Posterior vena cava (tissue), 2 donors: Measurements from ENCODE around the gene TAP2. TPM values are rescaled to one million over a fixed set of nuclear protein-coding genes. Genes with fewer than 3 reads are reported as not detected.
"Not testable (repeated sequence)": the region's sequence is repeated elsewhere in the genome, so short reads cannot be mapped to it uniquely, and the experiment has no call there.

Experiments used
- DNase-seq: peaks from one replicate; pipeline ENCODE4 v3.0.0-alpha.2; 2020; ENCODE audit warnings: low spot score
- intact Hi-C, 2 donors: fragments of 100-400 bp; cut with DNase I; formaldehyde crosslinking; loops; one replicate each; pipeline versions ENCODE4 v1.14.1 to v1.14.2; 2022 to 2023
- long read RNA-seq, 2 donors: library from polyadenylated mRNA; unstranded; transcript quantifications; one replicate each; pipeline ENCODE4 v2.0.0, GENCODE V29; 2020 to 2021
- total RNA-seq, 2 donors: library from RNA; stranded (reverse); fragmentation: NEBNext Ultra II Directional; extraction: Animal tissue kit (Norgen Biotek cat#: 25700); gene quantifications; one replicate each; pipeline ENCODE4 v1.2.1, GENCODE V29; 2021
- donor health status: DM: yes; HTN: yes; CAD: no.
- donor health status: DM: yes; HTN: yes; CAD: no.

The TAP2 gene
- 10 to 100 TPM; 23.3 to 27.4 TPM for total RNA-seq
- long read RNA-seq, donor 1, result 0 reads
- long read RNA-seq, donor 2, full-length matches to known transcripts, result 5 of 9 reads
- long read RNA-seq, donor 2, partial matches to known transcripts, result 1 of 9 reads
- long read RNA-seq, donor 2, other reads (novel, unspliced or antisense), result 3 of 9 reads

GRCh38 chr6:32838114-32838958 is at the start of gene TAP2:
Gene TAP2, minus strand, starts transcription at chr6:32838739. Its CDS starts 506 bp downstream, at chr6:32838233.
- peak; percentile 98 for DNase-seq
- intact Hi-C loops, result no loop called here

GRCh38 chr6:32887616-32888015 is 49.1 kb upstream of the TAP2 start:
- intact Hi-C loops, result loop anchor here (5.0 to 10.0 kb wide), 3 partner anchors 47 to 100 kb away; no protein-coding TSS in a partner anchor
- no peak for DNase-seq

GRCh38 chr6:32886681-32887383 is 48.3 kb upstream of the TAP2 start:
- DNase-seq, result no peak
- intact Hi-C loops, result loop anchor here (5.0 to 10.0 kb wide), 3 partner anchors 48 to 100 kb away; no protein-coding TSS in a partner anchor

GRCh38 chr6:32885698-32886286 is 47.3 kb upstream of the TAP2 start:
- intact Hi-C loops, result loop anchor here (5.0 to 10.0 kb wide), 3 partner anchors 49 to 102 kb away; no protein-coding TSS in a partner anchor
- DNase-seq, result no peak

GRCh38 chr6:32883789-32884188 is 45.2 kb upstream of the TAP2 start:
- DNase-seq, result no peak
- intact Hi-C loops, result loop anchor here (10.0 kb wide), 2 partner anchors 51 to 101 kb away; no protein-coding TSS in a partner anchor

GRCh38 chr6:32882879-32883250 is 44.3 kb upstream of the TAP2 start:
- intact Hi-C loops, result loop anchor here (10.0 kb wide), 2 partner anchors 52 to 102 kb away; no protein-coding TSS in a partner anchor
- DNase-seq, result no peak

GRCh38 chr6:32880962-32881361 is 42.4 kb upstream of the TAP2 start:
- intact Hi-C loops, result loop anchor here (10.0 kb wide), 2 partner anchors 54 to 104 kb away; no protein-coding TSS in a partner anchor
- not testable (repeated sequence) for DNase-seq

GRCh38 chr6:32879691-32880090 is 41.2 kb upstream of the TAP2 start:
- intact Hi-C loops, result loop anchor here (10.0 kb wide), 2 partner anchors 55 to 105 kb away; no protein-coding TSS in a partner anchor
- DNase-seq, result peak; percentile 76

GRCh38 chr6:32876603-32877002 is 38.1 kb upstream of the TAP2 start:
- intact Hi-C loops, result no loop called here
- DNase-seq, result no peak

- intact Hi-C loops, result not testable (repeated sequence)
Observed at GRCh38 chr6:32873947-32874346, 35.4 kb upstream of the TAP2 start.

GRCh38 chr6:32868257-32868788 is 29.8 kb upstream of the TAP2 start:
- peak; percentile 91 for DNase-seq
- intact Hi-C loops, result no loop called here

More at GRCh38 chr6:32873947-32874346, 35.4 kb upstream of the TAP2 start:
- DNase-seq, result not testable (repeated sequence)

GRCh38 chr6:32867554-32868256 is 29.2 kb upstream of the TAP2 start:
- intact Hi-C loops, result no loop called here
- no peak for DNase-seq

- DNase-seq, result no peak
- intact Hi-C loops, result no loop called here
Observed at GRCh38 chr6:32867022-32867477, 28.5 kb upstream of the TAP2 start.

- DNase-seq, result no peak
- intact Hi-C loops, result no loop called here
Observed at GRCh38 chr6:32865724-32866443, 27.3 kb upstream of the TAP2 start.

- no peak for DNase-seq
- intact Hi-C loops, result no loop called here
Observed at GRCh38 chr6:32862725-32863124, 24.2 kb upstream of the TAP2 start.

- intact Hi-C loops, result no loop called here
- DNase-seq, result no peak
Observed at GRCh38 chr6:32860674-32861073, 22.1 kb upstream of the TAP2 start.

GRCh38 chr6:32858194-32858593 is 19.7 kb upstream of the TAP2 start:
- intact Hi-C loops, result no loop called here
- DNase-seq, result no peak
